ENCODE data around the gene ATN1. TPM values are rescaled to one million over a fixed set of nuclear protein-coding genes. Genes with fewer than 3 reads are reported as not detected.

Gene ATN1
- total RNA-seq, 4 donors from 2014 or later = 59.1 to 160 (median 112) TPM

DNA sequence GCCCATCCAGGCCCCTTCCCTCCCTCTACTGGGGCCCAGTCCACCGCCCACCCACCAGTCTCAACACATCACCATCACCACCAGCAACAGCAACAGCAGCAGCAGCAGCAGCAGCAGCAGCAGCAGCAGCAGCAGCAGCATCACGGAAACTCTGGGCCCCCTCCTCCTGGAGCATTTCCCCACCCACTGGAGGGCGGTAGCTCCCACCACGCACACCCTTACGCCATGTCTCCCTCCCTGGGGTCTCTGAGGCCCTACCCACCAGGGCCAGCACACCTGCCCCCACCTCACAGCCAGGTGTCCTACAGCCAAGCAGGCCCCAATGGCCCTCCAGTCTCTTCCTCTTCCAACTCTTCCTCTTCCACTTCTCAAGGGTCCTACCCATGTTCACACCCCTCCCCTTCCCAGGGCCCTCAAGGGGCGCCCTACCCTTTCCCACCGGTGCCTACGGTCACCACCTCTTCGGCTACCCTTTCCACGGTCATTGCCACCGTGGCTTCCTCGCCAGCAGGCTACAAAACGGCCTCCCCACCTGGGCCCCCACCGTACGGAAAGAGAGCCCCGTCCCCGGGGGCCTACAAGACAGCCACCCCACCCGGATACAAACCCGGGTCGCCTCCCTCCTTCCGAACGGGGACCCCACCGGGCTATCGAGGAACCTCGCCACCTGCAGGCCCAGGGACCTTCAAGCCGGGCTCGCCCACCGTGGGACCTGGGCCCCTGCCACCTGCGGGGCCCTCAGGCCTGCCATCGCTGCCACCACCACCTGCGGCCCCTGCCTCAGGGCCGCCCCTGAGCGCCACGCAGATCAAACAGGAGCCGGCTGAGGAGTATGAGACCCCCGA lies 9.1 kb downstream of the ATN1 start:
- Histone ChIP-seq H3K9me3 (no peaks in the 10 kb centered on the region), H3K27me3 (no peaks in the 10 kb centered on the region), H3K27ac (peak overlapping the region; percentile 90 to 99 (median 96)), H3K4me3 (peak overlapping the region in 3 of 4 donors; percentile 51 to 59 (median 53)), H3K4me1 (peaks cover 22 to 53% (median 44%) of the 10 kb centered on the region in 4 donors), H3K36me3 (peaks cover 0 to 8% (median 0%) of the 10 kb centered on the region in 4 donors)
- in situ Hi-C loops (cut with MboI; ENCODE audit: low pct_ligation_motif_present in 1 of 4, low pct_unique_long_range_greater_than_20kb in 1 of 4, low sequenced_read_pairs in 3 of 4) (loop anchor here in 2 of 4 donors (25.0 kb wide), 1 partner anchor 175 kb away; the partner anchor contains the start of gene C1RL (in 2 of the 2)), intact Hi-C loops (cut with DNase I; ENCODE audit: low total_unique reads) (loop anchor here (5.0 kb wide), 1 partner anchor 65 kb away; the partner anchor contains the start of gene SPSB2)
- DNase-seq = no peak
- WGBS, 2 donors (ENCODE audit: low coverage in 1 of 2) = 46 to 80% methylated on average over 1 to 17 of the region's 36 CpGs
- TF ChIP-seq POLR2AphosphoS5 (IDR thresholded peaks at IDR 0.05) (peak in 1 of 3 donors; percentile 28), EP300 (IDR thresholded peaks at IDR 0.05; ENCODE audit: low read depth) (no peak), POLR2A (IDR thresholded peaks at IDR 0.05) (no peak)
- TF ChIP-seq, protein P1, sequence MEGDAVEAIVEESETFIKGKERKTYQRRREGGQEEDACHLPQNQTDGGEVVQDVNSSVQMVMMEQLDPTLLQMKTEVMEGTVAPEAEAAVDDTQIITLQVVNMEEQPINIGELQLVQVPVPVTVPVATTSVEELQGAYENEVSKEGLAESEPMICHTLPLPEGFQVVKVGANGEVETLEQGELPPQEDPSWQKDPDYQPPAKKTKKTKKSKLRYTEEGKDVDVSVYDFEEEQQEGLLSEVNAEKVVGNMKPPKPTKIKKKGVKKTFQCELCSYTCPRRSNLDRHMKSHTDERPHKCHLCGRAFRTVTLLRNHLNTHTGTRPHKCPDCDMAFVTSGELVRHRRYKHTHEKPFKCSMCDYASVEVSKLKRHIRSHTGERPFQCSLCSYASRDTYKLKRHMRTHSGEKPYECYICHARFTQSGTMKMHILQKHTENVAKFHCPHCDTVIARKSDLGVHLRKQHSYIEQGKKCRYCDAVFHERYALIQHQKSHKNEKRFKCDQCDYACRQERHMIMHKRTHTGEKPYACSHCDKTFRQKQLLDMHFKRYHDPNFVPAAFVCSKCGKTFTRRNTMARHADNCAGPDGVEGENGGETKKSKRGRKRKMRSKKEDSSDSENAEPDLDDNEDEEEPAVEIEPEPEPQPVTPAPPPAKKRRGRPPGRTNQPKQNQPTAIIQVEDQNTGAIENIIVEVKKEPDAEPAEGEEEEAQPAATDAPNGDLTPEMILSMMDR (IDR thresholded peaks at IDR 0.05) = no peak

GRCh38 chr12:6937481-6938352 lies 10.0 kb downstream of the ATN1 start:
- H3K36me3 ChIP-seq = peaks cover 0 to 8% (median 0%) of the 10 kb centered on the region in 4 donors
- DNase-seq = peak; percentile 95
- in situ Hi-C loops (cut with MboI; ENCODE audit: low pct_ligation_motif_present in 1 of 4, low pct_unique_long_range_greater_than_20kb in 1 of 4, low sequenced_read_pairs in 3 of 4) = loop anchor here in 2 of 4 donors (25.0 kb wide), 1 partner anchor 175 kb away; the partner anchor contains the start of gene C1RL (in 2 of the 2)

GRCh38 chr12:6938353-6939190 lies 10.8 kb downstream of the ATN1 start:
- Histone ChIP-seq H3K27me3 (no peaks in the 10 kb centered on the region), H3K36me3 (peaks cover 0 to 8% (median 0%) of the 10 kb centered on the region in 4 donors), H3K9me3 (no peaks in the 10 kb centered on the region), H3K4me3 (peak overlapping the region in 2 of 4 donors; percentile 53 to 59), H3K4me1 (peaks cover 14 to 51% (median 38%) of the 10 kb centered on the region in 4 donors), H3K27ac (peak overlapping the region; percentile 90 to 99 (median 96))
- intact Hi-C loops (cut with DNase I; ENCODE audit: low total_unique reads) (loop anchor here (5.0 kb wide), 1 partner anchor 66 kb away; the partner anchor contains the start of gene SPSB2), in situ Hi-C loops (cut with MboI; ENCODE audit: low pct_ligation_motif_present in 1 of 4, low pct_unique_long_range_greater_than_20kb in 1 of 4, low sequenced_read_pairs in 3 of 4) (loop anchor here in 2 of 4 donors (25.0 kb wide), 1 partner anchor 174 kb away; the partner anchor contains the start of gene C1RL (in 2 of the 2))
- no peak for TF ChIP-seq EP300 (IDR thresholded peaks at IDR 0.05; ENCODE audit: low read depth)
- TF ChIP-seq, protein P1 (IDR thresholded peaks at IDR 0.05) = peak in 1 of 5 experiments; percentile 27
- TF ChIP-seq POLR2AphosphoS5 (IDR thresholded peaks at IDR 0.05) = peak in 1 of 3 donors; percentile 57
- no peak for TF ChIP-seq POLR2A (IDR thresholded peaks at IDR 0.05)
- DNase-seq = no peak
- WGBS, 2 donors (ENCODE audit: low coverage in 1 of 2) = 80% methylated on average over 1 to 32 of the region's 32 CpGs

More at GRCh38 chr12:6937481-6938352, 10.0 kb downstream of the ATN1 start:
- 0% methylated on average over 4 to 47 of the region's 80 CpGs for WGBS, 2 donors (ENCODE audit: low coverage in 1 of 2)
- H3K9me3 ChIP-seq = no peaks in the 10 kb centered on the region
- H3K27me3 ChIP-seq = no peaks in the 10 kb centered on the region
- TF ChIP-seq EP300 (IDR thresholded peaks at IDR 0.05; ENCODE audit: low read depth) (no peak), POLR2A (IDR thresholded peaks at IDR 0.05) (peak; percentile 90), POLR2AphosphoS5 (IDR thresholded peaks at IDR 0.05) (peak; percentile 85 to 98 (median 97))
- TF ChIP-seq, protein P1 (IDR thresholded peaks at IDR 0.05) = peak; percentile 82 to 99 (median 96)
- intact Hi-C loops (cut with DNase I; ENCODE audit: low total_unique reads) = loop anchor here (5.0 kb wide), 1 partner anchor 65 kb away; the partner anchor contains the start of gene SPSB2
- H3K4me1 ChIP-seq = peaks cover 13 to 53% (median 40%) of the 10 kb centered on the region in 4 donors
- H3K27ac ChIP-seq = peak overlapping the region; percentile 90 to 99 (median 96)
- peak overlapping the region; percentile 43 to 59 (median 52) for H3K4me3 ChIP-seq

Measured in transverse colon (tissue), 4 donors.